GM21786 (cell line): ENCODE results near the gene HACL1.

Source experiments
- ATAC-seq: cut with Tn5 transposase; IDR thresholded peaks from one replicate; pipeline ENCODE4 v1.9.1; 2021; ENCODE audit not compliant: unreplicated experiment

HACL1 gene

GRCh38 chr3:15601399-15602145 is at the start of gene HACL1, which contains the start of gene BTD:
Gene HACL1 (minus strand): TSS chr3:15601569. CDS start chr3:15601463, 106 bp downstream.
Gene BTD (plus strand): TSS chr3:15601745. CDS start chr3:15635440, 33,695 bp downstream.
- peak; percentile 94 for ATAC-seq

GRCh38 chr3:15649858-15650257 is 48.5 kb upstream of the HACL1 start:
- no peak for ATAC-seq

- ATAC-seq: no peak
Observed at GRCh38 chr3:15649341-15649740, 48.0 kb upstream of the HACL1 start.

- peak; percentile 91 for ATAC-seq
Observed at GRCh38 chr3:15647611-15648167, 46.3 kb upstream of the HACL1 start.

GRCh38 chr3:15646851-15647511 is 45.6 kb upstream of the HACL1 start:
- no peak for ATAC-seq

GRCh38 chr3:15645740-15646501 is 44.6 kb upstream of the HACL1 start:
- ATAC-seq: no peak

- ATAC-seq: no peak
Observed at GRCh38 chr3:15645246-15645645, 43.9 kb upstream of the HACL1 start.

GRCh38 chr3:15638891-15639262 is 37.5 kb upstream of the HACL1 start:
- no peak for ATAC-seq

GRCh38 chr3:15638193-15638890 is 37.0 kb upstream of the HACL1 start:
- ATAC-seq: no peak

- ATAC-seq: no peak
Observed at GRCh38 chr3:15637131-15637951, 36.0 kb upstream of the HACL1 start.

- peak; percentile 52 for ATAC-seq
Observed at GRCh38 chr3:15636028-15636709, 34.8 kb upstream of the HACL1 start.

- no peak for ATAC-seq
Observed at GRCh38 chr3:15635121-15635661, 33.8 kb upstream of the HACL1 start.

GRCh38 chr3:15634671-15635070 is 33.3 kb upstream of the HACL1 start:
- no peak for ATAC-seq

GRCh38 chr3:15633766-15634598 is 32.6 kb upstream of the HACL1 start:
- ATAC-seq: no peak

GRCh38 chr3:15633159-15633558 is 31.8 kb upstream of the HACL1 start:
- ATAC-seq: no peak

GRCh38 chr3:15632212-15632580 is 30.8 kb upstream of the HACL1 start:
- ATAC-seq: no peak

GRCh38 chr3:15631426-15632211 is 30.2 kb upstream of the HACL1 start:
- ATAC-seq: no peak
